ENCODE data around the gene MNS1.
"Not testable (repeated sequence)": the region's sequence is repeated elsewhere in the genome, so short reads cannot be mapped to it uniquely, and the experiment has no call there.

The MNS1 gene

GRCh38 chr15:56464893-56465520 is at the start of gene MNS1:
Gene MNS1, minus strand, starts transcription at chr15:56465137. Its CDS starts 165 bp downstream, at chr15:56464972.
- DNase-seq: peak; percentile 99

GRCh38 chr15:56496635-56497034 is 31.7 kb upstream of the MNS1 start:
- peak; percentile 86 for DNase-seq

GRCh38 chr15:56495533-56495932 is 30.6 kb upstream of the MNS1 start:
- no peak for DNase-seq

GRCh38 chr15:56495053-56495452 is 30.1 kb upstream of the MNS1 start:
- no peak for DNase-seq

- DNase-seq: peak; percentile 83
Observed at GRCh38 chr15:56492791-56493555, 28.0 kb upstream of the MNS1 start.

- DNase-seq: no peak
Observed at GRCh38 chr15:56492236-56492635, 27.3 kb upstream of the MNS1 start.

- peak; percentile 89 for DNase-seq
Observed at GRCh38 chr15:56491110-56491722, 26.3 kb upstream of the MNS1 start.

- DNase-seq: no peak
Observed at GRCh38 chr15:56490461-56490860, 25.5 kb upstream of the MNS1 start.

GRCh38 chr15:56486206-56486605 is 21.3 kb upstream of the MNS1 start:
- not testable (repeated sequence) for DNase-seq

GRCh38 chr15:56485426-56485825 is 20.5 kb upstream of the MNS1 start:
- not testable (repeated sequence) for DNase-seq

- no peak for DNase-seq
Observed at GRCh38 chr15:56484287-56484686, 19.4 kb upstream of the MNS1 start.

GRCh38 chr15:56475351-56475750 is 10.4 kb upstream of the MNS1 start:
- no peak for DNase-seq

GRCh38 chr15:56473017-56473416 is 8.1 kb upstream of the MNS1 start:
- no peak for DNase-seq

GRCh38 chr15:56472278-56472677 is 7.3 kb upstream of the MNS1 start:
- DNase-seq: no peak

GRCh38 chr15:56471440-56472069 is 6.6 kb upstream of the MNS1 start:
- DNase-seq: peak; percentile 43

- peak; percentile 70 for DNase-seq
Observed at GRCh38 chr15:56469483-56469882, 4.5 kb upstream of the MNS1 start.

GRCh38 chr15:56468401-56468800 is 3.5 kb upstream of the MNS1 start:
- peak; percentile 78 for DNase-seq

- DNase-seq: no peak
Observed at GRCh38 chr15:56467616-56468015, 2.7 kb upstream of the MNS1 start.

GRCh38 chr15:56460947-56461346 is 4.0 kb downstream of the MNS1 start:
- DNase-seq: no peak

GRCh38 chr15:56460071-56460470 is 4.9 kb downstream of the MNS1 start:
- DNase-seq: no peak

- DNase-seq: no peak
Observed at GRCh38 chr15:56459096-56459495, 5.8 kb downstream of the MNS1 start.

- DNase-seq: no peak
Observed at GRCh38 chr15:56456229-56456628, 8.7 kb downstream of the MNS1 start.

- no peak for DNase-seq
Observed at GRCh38 chr15:56454836-56455235, 10.1 kb downstream of the MNS1 start.

- DNase-seq: no peak
Observed at GRCh38 chr15:56445746-56446145, 19.2 kb downstream of the MNS1 start.

Data from hematopoietic multipotent progenitor cell treated with erythropoietin and hydrocortisone succinate and interleukin-3 and kit ligand, for 4 days (in vitro differentiated cells).